GM19324 (cell line): ENCODE measurements around the gene COX7C.
"Not testable (repeated sequence)": the region's sequence is repeated elsewhere in the genome, so short reads cannot be mapped to it uniquely, and the experiment has no call there.

Source experiments
- ATAC-seq: cut with Tn5 transposase; IDR thresholded peaks from one replicate; pipeline ENCODE4 v1.9.1; 2021; ENCODE audit warnings: mild to moderate bottlenecking, moderate library complexity; ENCODE audit not compliant: unreplicated experiment, low FRiP score

COX7C gene

DNA sequence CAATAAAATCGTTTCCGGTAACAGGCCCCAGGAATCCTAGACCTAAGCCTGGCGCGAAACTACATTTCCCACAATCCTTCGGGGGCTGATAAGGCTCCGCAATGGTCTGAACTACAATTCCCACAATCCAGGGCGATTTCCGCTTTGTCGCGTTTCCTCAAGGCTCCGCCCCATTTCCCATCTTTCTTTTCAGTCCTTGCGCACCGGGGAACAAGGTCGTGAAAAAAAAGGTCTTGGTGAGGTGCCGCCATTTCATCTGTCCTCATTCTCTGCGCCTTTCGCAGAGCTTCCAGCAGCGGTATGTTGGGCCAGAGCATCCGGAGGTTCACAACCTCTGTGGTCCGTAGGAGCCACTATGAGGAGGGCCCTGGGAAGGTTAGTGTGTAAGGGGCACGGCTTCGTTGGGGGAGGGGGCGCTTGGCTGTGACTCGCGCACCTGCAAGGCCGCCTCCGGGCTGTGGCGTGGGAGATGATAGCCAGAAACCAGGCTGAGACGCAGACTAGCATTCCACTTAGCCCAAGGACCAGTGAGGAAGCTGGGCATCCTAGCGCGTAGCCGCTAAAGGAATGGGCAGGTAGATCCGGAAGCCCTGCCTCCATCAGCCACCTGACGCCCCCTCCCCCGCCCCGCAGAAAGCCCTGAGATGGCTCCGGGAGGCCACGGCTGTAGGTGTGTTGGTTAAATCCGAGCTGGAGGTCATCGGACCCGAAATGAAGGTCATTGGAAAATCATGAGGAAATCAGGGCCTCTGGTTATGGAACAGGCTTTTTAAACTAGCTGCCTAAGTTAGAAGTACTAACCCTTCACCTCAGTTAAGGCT lies at the start of gene COX7C:
Gene COX7C, plus strand, starts transcription at position 186 of the 821 bp plus-strand sequence. Its CDS starts 115 bp downstream, at position 301.
- peak; percentile 99 for ATAC-seq

DNA sequence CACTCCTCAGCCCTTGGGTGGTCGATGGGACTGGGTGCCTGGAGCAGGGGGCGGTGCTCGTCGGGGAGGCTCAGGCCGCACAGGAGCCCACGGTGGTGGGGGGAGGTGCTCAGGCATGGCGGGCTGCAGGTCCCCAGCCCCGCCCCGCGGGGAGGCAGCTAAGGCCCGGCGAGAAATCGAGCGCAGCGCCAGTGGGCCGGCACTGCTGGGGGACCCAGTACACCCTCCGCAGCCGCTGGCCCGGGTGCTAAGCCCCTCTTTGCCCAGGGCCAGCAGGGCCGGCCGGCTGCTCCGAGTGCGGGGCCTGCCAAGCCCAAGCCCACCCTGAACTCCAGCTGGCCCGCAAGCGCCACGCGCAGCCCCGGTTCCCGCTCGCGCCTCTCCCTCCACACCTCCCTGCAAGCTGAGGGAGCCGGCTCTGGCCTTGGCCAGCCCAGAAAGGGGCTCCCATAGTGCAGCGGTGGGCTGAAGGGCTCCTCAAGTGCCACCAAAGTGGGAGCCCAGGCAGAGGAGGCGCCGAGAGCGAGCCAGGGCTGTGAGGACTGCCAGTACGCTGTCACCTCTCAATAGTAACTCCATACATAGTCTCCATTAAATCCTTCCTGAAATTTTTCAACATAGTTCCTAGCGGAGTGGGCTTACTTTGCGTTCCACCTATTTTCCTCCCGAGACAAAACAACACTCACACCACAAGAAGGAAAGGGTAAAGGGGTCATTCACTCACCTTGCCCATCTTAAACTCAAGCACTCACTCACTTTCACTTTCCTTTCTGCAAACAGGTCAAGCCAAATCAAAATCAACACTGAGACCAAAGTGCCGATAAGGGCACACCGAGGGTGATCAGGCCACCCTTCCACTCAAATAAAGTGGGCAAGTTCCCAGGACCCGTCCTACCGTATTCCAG lies 48.0 kb upstream of the COX7C start:
- not testable (repeated sequence) for ATAC-seq

DNA sequence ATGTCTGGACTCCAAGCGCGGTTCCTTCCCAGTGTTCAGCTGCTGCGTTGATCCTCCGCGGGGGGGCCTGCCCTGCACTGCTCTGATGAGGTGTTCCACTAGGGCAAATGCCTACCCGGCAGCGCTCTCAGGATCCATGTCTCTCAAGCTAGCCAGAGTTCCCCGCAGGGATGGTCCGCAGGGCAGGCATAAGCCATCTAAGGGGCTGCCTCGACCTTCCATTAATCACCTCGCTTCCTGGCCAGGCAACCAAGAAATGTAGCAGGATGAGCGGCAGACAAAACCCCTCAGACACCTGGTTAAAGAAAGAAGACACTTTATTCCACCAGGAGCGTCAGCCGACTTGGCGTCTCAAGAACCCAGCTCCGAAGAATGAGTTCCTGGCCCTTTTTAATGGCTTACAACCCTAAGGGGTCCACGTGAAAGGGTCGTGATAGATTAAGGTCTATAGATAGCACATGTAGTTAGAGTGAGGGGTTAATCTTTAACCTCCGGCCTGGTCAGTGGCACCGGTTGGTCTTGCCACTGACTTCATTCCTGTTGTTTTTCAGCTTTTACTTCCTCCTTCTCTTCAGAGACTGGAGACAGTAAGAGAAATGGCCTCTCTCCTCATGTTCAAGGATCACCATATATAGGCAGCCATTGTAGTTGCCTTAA lies 47.2 kb upstream of the COX7C start:
- no peak for ATAC-seq

GRCh38 chr5:86571109-86571508 lies 46.6 kb upstream of the COX7C start:
- not testable (repeated sequence) for ATAC-seq

DNA sequence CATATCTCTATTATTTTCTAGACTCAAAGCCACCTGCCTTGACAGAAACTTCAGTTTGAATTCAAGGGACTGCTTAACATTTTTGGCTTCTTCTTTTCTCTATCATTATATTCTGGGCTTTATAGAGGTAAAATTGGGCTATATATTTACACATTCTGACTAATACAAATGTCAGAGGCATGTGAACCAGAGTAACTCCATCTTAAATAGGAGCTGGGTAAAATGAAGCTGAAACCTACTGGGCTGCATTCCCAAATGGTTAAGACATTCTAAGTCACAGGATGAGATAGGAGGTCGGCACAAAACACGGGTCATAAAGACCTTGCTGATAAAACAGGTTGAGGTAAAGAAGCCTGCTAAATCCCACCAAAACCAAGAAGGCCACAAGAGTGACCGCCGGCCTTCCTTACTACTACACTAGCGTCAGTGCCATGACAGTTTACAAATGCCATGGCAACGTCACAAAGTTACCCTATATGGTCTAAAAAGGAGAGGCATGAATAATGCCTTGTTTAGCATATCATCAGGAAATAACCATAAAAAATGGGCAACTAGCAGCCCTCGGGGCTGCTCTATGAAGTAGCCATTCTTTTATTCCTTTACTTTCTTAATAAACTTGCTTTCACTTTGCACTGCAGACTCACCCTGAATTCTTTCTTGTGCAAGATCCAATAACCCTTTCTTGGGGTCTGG lies 44.8 kb upstream of the COX7C start:
- no peak for ATAC-seq

- no peak for ATAC-seq
Observed at GRCh38 chr5:86579502-86579901, 38.2 kb upstream of the COX7C start.

DNA sequence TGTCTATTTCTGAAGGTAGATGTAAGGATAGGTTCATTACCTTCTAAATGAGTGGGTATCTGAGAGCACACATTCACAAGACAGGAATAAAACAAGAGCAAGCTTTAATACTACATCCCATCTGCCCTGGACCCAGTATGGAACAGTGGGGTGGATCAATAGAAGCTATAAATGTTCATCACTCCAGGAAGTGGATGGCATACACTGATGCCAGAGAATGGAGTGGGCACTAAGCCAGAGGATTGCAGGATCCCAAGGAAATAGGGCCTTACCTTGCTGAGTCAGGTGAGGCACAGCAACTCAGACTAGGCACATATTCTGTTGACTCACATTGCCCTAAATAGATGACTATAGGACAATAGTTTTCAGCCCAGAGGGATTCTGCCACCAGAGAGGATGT lies 21.3 kb upstream of the COX7C start:
- ATAC-seq: no peak

DNA sequence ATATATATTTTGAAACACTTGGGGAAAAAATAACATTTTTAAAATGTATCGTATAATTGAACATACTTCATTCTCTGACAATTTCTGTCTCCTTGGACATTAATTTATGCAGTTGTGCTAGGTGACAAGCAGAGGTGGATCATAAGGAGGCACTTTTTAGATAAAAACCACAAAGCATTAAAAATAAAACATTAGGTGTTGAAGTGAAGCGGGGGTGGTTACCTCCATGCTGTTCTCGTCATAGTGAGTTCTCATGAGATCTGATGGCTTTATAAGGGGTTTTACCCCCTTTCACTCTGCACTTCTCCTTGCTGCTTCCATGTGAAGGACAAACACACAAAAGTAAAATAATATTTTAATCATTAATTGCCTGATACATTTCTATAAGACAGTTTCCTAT lies 11.9 kb upstream of the COX7C start:
- no peak for ATAC-seq

DNA sequence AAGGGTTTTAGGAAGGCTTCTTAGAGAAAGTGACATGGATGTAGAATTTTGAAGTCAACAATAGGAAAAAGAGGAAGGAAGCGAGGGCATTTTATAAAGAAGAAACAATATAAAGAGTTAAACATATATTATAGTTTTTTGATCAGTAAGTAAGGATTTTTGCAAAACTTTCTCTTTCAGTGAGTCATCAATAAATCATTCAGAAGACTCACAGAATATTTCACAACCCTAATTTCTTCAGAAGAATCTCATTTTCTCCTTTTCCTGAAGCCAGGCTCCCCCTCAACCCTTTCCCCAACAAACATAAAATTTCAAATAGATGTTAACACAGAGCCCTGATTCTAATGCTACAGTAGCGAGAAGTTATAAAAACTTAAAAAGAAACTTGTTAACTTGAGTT lies 4.3 kb upstream of the COX7C start:
- ATAC-seq: no peak

GRCh38 chr5:86617309-86617755 lies 409 bp upstream of the COX7C start:
- ATAC-seq: no peak

- no peak for ATAC-seq
Observed at GRCh38 chr5:86623785-86624483, 6.2 kb downstream of the COX7C start.

DNA sequence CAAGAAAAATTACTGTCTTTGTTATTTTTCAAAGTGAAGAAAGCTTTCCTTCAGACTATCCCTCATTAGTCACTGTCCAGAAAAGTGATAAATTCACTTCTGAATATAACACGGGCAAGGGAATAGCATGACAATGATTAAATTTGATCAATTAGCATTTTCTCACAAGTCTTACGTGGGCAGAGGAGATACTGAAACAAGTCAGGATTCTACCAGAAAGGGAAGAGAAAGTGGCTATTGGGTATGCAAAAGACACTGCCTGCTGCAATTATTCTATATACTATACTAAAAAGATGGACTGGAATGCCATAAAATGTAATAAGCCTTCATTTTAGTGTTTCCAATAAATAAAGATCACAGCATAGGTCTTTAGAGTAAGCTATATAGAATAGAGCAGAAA lies 7.4 kb downstream of the COX7C start:
- no peak for ATAC-seq

DNA sequence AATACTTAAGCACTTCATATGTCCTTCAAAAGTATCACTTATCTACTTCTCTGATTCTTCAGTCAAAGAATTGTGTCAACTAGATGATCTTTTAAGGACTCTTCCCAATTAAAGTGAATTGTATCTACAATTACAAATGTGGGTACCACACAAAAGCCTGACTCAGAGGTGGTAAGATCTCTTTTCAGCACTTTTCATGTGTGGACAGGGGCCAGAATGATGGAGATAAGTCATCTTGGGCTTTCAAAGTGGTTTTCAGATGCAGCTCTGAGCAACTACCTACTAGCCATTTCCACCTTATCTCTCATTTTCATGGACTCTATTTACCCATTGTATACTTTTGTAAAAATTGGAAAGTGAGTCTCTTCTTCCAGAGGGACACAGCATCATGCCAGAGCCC lies 8.4 kb downstream of the COX7C start:
- ATAC-seq: no peak

DNA sequence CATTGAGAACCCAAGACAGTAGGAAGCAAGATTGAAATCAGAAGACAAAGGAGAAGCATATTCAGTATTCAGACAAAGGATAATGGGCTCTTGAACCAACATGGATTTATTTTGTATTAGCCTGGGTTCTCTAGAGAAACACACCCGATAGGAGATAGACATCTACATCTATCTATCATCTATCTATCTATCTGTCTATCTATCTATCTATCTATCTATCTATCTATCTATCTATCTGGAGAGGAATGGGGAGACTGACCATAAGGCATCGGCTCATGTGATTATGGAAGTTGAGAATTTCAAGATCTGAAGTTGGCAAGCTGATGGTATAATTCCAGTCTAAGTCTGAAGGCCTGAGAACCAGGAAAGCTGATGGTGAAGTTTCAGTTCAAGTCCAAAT lies 13.4 kb downstream of the COX7C start:
- no peak for ATAC-seq

GRCh38 chr5:86640998-86641397 lies 23.3 kb downstream of the COX7C start:
- ATAC-seq: no peak

DNA sequence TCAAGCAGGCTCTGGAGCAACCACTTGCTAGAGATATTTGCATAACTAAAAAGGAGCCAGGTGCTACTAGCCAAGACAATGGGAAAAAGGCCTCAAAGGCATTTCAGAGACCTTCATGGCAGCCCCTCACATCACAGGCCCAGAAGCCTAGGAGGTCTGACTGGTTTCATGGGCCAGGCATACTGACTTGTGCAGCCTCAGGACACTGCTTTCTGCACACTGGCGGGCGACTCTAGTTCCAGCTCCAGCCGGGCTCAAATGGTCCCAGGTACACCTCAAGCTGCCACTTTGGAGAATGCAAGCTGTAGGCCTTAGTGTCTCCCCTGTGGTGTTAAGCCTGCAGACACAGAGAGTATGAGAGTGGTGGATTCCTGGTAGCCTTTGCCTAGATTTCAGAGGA lies 27.1 kb downstream of the COX7C start:
- ATAC-seq: no peak

GRCh38 chr5:86645885-86646284 lies 28.1 kb downstream of the COX7C start:
- ATAC-seq: no peak

GRCh38 chr5:86646671-86647070 lies 28.9 kb downstream of the COX7C start:
- ATAC-seq: no peak

DNA sequence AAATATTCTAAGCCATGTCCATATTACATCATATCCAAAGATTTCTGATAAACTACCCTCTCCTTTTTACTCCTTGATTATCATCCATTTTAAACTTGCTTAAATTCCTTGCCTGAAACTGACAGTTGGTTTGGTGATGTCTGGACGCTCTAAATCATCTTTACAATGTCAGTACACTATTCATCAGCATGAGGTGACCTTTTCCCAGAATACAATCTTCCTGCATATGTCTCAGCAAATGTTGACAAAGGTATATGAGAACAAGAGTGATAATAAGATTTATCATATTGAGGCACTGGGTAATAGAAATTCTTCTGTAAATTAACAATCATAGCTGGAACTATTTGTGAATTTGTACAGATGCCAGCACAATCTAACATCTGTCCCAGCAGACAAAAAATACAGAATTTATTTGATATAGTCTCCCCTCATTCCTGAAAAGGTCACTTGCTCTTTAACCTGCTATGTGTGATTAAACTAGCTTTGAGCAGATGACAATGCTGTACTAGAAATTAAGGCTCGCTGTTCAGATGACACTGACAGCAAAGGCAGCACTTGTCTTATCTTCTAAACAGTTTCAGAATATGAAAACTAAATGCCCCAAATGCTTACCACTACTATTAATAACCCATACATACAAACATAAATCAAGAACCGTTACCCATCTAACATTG lies 32.2 kb downstream of the COX7C start:
- ATAC-seq: no peak
